WTC11 (cell line): ENCODE results near the gene TJAP1. TPM values are rescaled to one million over a fixed set of nuclear protein-coding genes. Genes with fewer than 3 reads are reported as not detected.
"Not testable (repeated sequence)": the region's sequence is repeated elsewhere in the genome, so short reads cannot be mapped to it uniquely, and the experiment has no call there.

ENCODE experiments used
- ATAC-seq: fragments of 200-7000 bp; cut with Tn5 transposase; 2 replicates; pipeline ENCODE4 v1.10.0; 2021; ENCODE audit warnings: mild to moderate bottlenecking, moderate library complexity
- CTCF ChIA-PET: fragments of 300-600 bp; sonication (Branson Sonifier 250); formaldehyde crosslinking; loops from one replicate; lab custom pipeline; 2021; ENCODE audit warnings: antibody characterized with exemption; lab: Charles Lee
- POLR2A ChIA-PET: fragments of 350-600 bp; sonication (Branson Sonifier 250); formaldehyde crosslinking; loops from one replicate; lab custom pipeline; 2021; ENCODE audit warnings: antibody characterized with exemption; lab: Charles Lee
- DNase-seq: peaks from one replicate; pipeline ENCODE4 v3.0.0; 2021; ENCODE audit warnings: low spot score
- H3K27ac Mint-ChIP-seq: 2 replicates; pipeline ENCODE4 v1.8.0; 2021; ENCODE audit warnings: mixed read lengths
- H3K27me3 Mint-ChIP-seq: 2 replicates; pipeline ENCODE4 v1.8.0; 2021; ENCODE audit warnings: low read depth, mild to moderate bottlenecking, moderate library complexity, mixed read lengths
- H3K36me3 Mint-ChIP-seq: 2 replicates; pipeline ENCODE4 v1.8.0; 2021; ENCODE audit warnings: mixed read lengths
- H3K4me1 Mint-ChIP-seq: 2 replicates; pipeline ENCODE4 v1.8.0; 2022; ENCODE audit warnings: mixed read lengths
- H3K4me3 Mint-ChIP-seq: 2 replicates; pipeline ENCODE4 v1.8.0; 2021; ENCODE audit warnings: mild to moderate bottlenecking, moderate library complexity, mixed read lengths
- H3K9me3 Mint-ChIP-seq: 2 replicates; pipeline ENCODE4 v1.8.0; 2021; ENCODE audit warnings: mixed read lengths
- ATF1 ChIP-seq: sonication (generic); formaldehyde crosslinking; IDR thresholded peaks from 2 replicates; pipeline ENCODE4 v1.8.1; 2023; ENCODE audit warnings: mild to moderate bottlenecking, moderate library complexity, missing genetic modification reagents
- ESRRA ChIP-seq: sonication (generic); formaldehyde crosslinking; IDR thresholded peaks from 2 replicates; pipeline ENCODE4 v1.8.1; 2022; ENCODE audit warnings: mild to moderate bottlenecking, missing genetic modification reagents, borderline replicate concordance
- GTF2I ChIP-seq: fragments of 250-450 bp; sonication (Bioruptor Pico); conservative IDR thresholded peaks from 2 replicates; pipeline ENCODE4 v1.4.0; 2021; ENCODE audit warnings: mild to moderate bottlenecking
- HMGA2 ChIP-seq: fragments of 250-450 bp; sonication (Bioruptor Pico); IDR thresholded peaks from 2 replicates; pipeline ENCODE4 v1.4.0; 2021; ENCODE audit warnings: mild to moderate bottlenecking, moderate library complexity
- HMGXB4 ChIP-seq: sonication (generic); formaldehyde crosslinking; IDR thresholded peaks from 2 replicates; pipeline ENCODE4 v1.8.1; 2023; ENCODE audit warnings: mild to moderate bottlenecking, moderate library complexity, missing genetic modification reagents
- KAT7 ChIP-seq: sonication (generic); formaldehyde crosslinking; IDR thresholded peaks from 2 replicates; pipeline ENCODE4 v1.8.1; 2023; ENCODE audit warnings: missing genetic modification reagents, mild to moderate bottlenecking, borderline replicate concordance
- NFE2L1 ChIP-seq: sonication (generic); formaldehyde crosslinking; IDR thresholded peaks from 2 replicates; pipeline ENCODE4 v1.8.1; 2023; ENCODE audit warnings: missing genetic modification reagents
- NFYB ChIP-seq: sonication (generic); formaldehyde crosslinking; conservative IDR thresholded peaks from 2 replicates; pipeline ENCODE4 v1.8.0; 2022; ENCODE audit warnings: low read depth, missing genetic modification reagents
- NR1H2 ChIP-seq: sonication (generic); formaldehyde crosslinking; IDR thresholded peaks from 2 replicates; pipeline ENCODE4 v1.9.0; 2021; ENCODE audit warnings: mild to moderate bottlenecking, moderate library complexity, missing genetic modification reagents
- NR3C1 ChIP-seq: sonication (generic); formaldehyde crosslinking; conservative IDR thresholded peaks from 2 replicates; pipeline ENCODE4 v1.8.1; 2023; ENCODE audit warnings: low read depth, mild to moderate bottlenecking, missing genetic modification reagents
- OVOL2 ChIP-seq: fragments of 250-450 bp; sonication (Bioruptor Pico); IDR thresholded peaks from 2 replicates; pipeline ENCODE4 v1.9.0; 2021; ENCODE audit warnings: mild to moderate bottlenecking, borderline replicate concordance
- SMAD4 ChIP-seq: sonication (generic); formaldehyde crosslinking; IDR thresholded peaks from 2 replicates; pipeline ENCODE4 v1.8.0; 2022; ENCODE audit warnings: mild to moderate bottlenecking, missing genetic modification reagents
- SP1 ChIP-seq: sonication (generic); formaldehyde crosslinking; conservative IDR thresholded peaks from 2 replicates; pipeline ENCODE4 v1.8.1; 2022; ENCODE audit warnings: missing genetic modification reagents
- USF1 ChIP-seq: sonication (generic); formaldehyde crosslinking; IDR thresholded peaks from 2 replicates; pipeline ENCODE4 v1.8.0; 2022; ENCODE audit warnings: mild to moderate bottlenecking, missing genetic modification reagents
- ZSCAN18 ChIP-seq: fragments of 250-450 bp; sonication (Bioruptor Pico); IDR thresholded peaks from 2 replicates; pipeline ENCODE4 v2.1.2; 2022; ENCODE audit warnings: mild to moderate bottlenecking, moderate library complexity
- total RNA-seq: library from RNA; stranded (reverse); gene quantifications from 3 replicates; pipeline ENCODE4 v1.2.3, GENCODE V29; 2021
- TF ChIP-seq, protein P1 (sequence below): sonication (generic); formaldehyde crosslinking; IDR thresholded peaks from 2 replicates; pipeline ENCODE4 v1.8.0; 2023; ENCODE audit warnings: missing genetic modification reagents, mild to moderate bottlenecking, borderline replicate concordance
- TF ChIP-seq, protein P2 (sequence below): sonication (generic); formaldehyde crosslinking; IDR thresholded peaks from 2 replicates; pipeline ENCODE4 v1.8.1; 2022; ENCODE audit warnings: mild to moderate bottlenecking, moderate library complexity, missing genetic modification reagents
- TF ChIP-seq, protein P3 (sequence below): fragments of 250-450 bp; sonication (Bioruptor Pico); IDR thresholded peaks from 2 replicates; pipeline ENCODE4 v1.9.0; 2021; ENCODE audit warnings: moderate library complexity, mild to moderate bottlenecking, inconsistent platforms, borderline replicate concordance

Gene TJAP1
- total RNA-seq, 1 experiment from 2014 or later, result 40.4 TPM

DNA sequence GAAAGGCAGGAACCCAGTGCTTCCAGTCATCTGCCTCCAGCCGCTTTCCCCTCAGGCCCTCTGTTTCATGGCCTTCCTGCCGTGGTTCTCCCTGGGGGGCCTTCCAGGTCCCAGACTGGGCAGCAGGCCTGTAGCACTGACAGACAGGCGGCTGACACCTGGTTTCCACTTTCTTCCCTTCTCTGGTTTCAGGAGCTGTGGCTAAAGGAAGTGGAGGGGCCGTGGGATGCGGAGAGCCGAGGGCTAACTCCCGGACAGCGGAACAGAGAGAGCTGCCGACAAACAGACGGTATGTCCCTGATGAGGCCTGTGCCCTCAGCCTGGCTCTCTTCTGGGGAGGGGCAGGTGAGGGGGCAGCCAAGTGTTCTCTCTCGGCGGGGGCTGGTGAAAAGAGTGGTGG is 20.3 kb downstream of the TJAP1 start:
- Mint-ChIP-seq H3K4me3 (no peak overlapping the region), H3K27ac (no peak overlapping the region), H3K27me3 (no peaks in the 10 kb centered on the region), H3K36me3 (peaks cover 31% of the 10 kb centered on the region), H3K4me1 (peaks cover 23% of the 10 kb centered on the region), H3K9me3 (no peaks in the 10 kb centered on the region)
- CTCF ChIA-PET, result interaction anchor here (1.1 to 7.2 kb wide), 3 partner anchors 9 to 12 kb away, joined by 4 to 75 read pairs (median 6); partner anchors contain the start of gene LRRC73
- DNase-seq, result no peak
- TF ChIP-seq HMGXB4 (CRISPR knock-in tag) (no peak), NFYB (no peak)
- no peak for ATAC-seq
- POLR2A ChIA-PET, result no interaction called here

DNA sequence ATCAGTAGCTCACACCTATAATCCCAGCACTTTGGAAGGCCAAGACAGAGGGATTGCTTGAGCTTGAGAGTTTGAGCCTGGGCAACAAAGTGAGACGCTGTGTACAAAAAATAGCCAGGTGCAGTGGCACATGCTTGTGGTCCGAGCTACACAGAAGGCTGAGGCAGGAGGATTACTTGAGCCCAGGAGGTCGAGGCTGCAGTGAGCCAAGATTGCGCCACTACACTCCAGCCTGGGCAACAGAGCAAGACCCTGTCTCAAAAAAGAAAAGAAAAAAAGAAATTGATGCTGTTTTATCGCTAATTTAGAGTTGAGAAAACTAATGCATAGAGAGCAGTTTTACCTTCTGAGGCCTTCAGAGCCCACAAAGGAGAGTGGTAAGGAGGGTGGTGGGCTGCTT is 20.9 kb downstream of the TJAP1 start:
- H3K36me3 Mint-ChIP-seq, result peaks cover 35% of the 10 kb centered on the region
- CTCF ChIA-PET, result interaction anchor here (1.0 to 1.1 kb wide), 3 partner anchors 9 to 44 kb away, joined by 3 to 6 read pairs (median 4); partner anchors contain the start of gene LRRC73
- H3K27me3 Mint-ChIP-seq, H3K9me3 Mint-ChIP-seq, ATAC-seq, DNase-seq, H3K27ac Mint-ChIP-seq, H3K4me3 Mint-ChIP-seq, POLR2A ChIA-PET: not testable (repeated sequence)
- peaks cover 17% of the 10 kb centered on the region for H3K4me1 Mint-ChIP-seq

- Mint-ChIP-seq H3K4me1 (peaks cover 14% of the 10 kb centered on the region), H3K4me3 (no peak overlapping the region), H3K27me3 (no peaks in the 10 kb centered on the region), H3K36me3 (peaks cover 41% of the 10 kb centered on the region), H3K27ac (no peak overlapping the region)
- ATAC-seq, result no peak
- CTCF ChIA-PET, result interaction anchor here (0.8 to 1.0 kb wide), 2 partner anchors 43 to 45 kb away, joined by 3 read pairs; no protein-coding TSS in a partner anchor
- no peak for DNase-seq
- POLR2A ChIA-PET, result no interaction called here
- no peak for TF ChIP-seq OVOL2 (CRISPR knock-in tag)
- TF ChIP-seq NFE2L1 (CRISPR knock-in tag), result no peak
- TF ChIP-seq, protein P1, sequence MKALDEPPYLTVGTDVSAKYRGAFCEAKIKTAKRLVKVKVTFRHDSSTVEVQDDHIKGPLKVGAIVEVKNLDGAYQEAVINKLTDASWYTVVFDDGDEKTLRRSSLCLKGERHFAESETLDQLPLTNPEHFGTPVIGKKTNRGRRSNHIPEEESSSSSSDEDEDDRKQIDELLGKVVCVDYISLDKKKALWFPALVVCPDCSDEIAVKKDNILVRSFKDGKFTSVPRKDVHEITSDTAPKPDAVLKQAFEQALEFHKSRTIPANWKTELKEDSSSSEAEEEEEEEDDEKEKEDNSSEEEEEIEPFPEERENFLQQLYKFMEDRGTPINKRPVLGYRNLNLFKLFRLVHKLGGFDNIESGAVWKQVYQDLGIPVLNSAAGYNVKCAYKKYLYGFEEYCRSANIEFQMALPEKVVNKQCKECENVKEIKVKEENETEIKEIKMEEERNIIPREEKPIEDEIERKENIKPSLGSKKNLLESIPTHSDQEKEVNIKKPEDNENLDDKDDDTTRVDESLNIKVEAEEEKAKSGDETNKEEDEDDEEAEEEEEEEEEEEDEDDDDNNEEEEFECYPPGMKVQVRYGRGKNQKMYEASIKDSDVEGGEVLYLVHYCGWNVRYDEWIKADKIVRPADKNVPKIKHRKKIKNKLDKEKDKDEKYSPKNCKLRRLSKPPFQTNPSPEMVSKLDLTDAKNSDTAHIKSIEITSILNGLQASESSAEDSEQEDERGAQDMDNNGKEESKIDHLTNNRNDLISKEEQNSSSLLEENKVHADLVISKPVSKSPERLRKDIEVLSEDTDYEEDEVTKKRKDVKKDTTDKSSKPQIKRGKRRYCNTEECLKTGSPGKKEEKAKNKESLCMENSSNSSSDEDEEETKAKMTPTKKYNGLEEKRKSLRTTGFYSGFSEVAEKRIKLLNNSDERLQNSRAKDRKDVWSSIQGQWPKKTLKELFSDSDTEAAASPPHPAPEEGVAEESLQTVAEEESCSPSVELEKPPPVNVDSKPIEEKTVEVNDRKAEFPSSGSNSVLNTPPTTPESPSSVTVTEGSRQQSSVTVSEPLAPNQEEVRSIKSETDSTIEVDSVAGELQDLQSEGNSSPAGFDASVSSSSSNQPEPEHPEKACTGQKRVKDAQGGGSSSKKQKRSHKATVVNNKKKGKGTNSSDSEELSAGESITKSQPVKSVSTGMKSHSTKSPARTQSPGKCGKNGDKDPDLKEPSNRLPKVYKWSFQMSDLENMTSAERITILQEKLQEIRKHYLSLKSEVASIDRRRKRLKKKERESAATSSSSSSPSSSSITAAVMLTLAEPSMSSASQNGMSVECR, result no peak
- TF ChIP-seq ESRRA (CRISPR knock-in tag), result no peak
- TF ChIP-seq GTF2I (CRISPR knock-in tag), result no peak
- TF ChIP-seq ATF1 (CRISPR knock-in tag), result no peak
- TF ChIP-seq NR1H2 (CRISPR knock-in tag), result no peak
- no peak for TF ChIP-seq HMGA2 (CRISPR knock-in tag)
- TF ChIP-seq, all 79 proteins: peak for 0
- no peaks in the 10 kb centered on the region for H3K9me3 Mint-ChIP-seq
Observed at GRCh38 chr6:43499028-43499815, 21.9 kb downstream of the TJAP1 start.

GRCh38 chr6:43500921-43501320 is 23.6 kb downstream of the TJAP1 start:
- H3K27me3 Mint-ChIP-seq, result no peaks in the 10 kb centered on the region
- POLR2A ChIA-PET, result interaction anchor here (0.6 kb wide), 1 partner anchor 142 kb away, joined by 3 read pairs; no protein-coding TSS in a partner anchor
- H3K27ac Mint-ChIP-seq, result no peak overlapping the region
- no peak for TF ChIP-seq USF1 (CRISPR knock-in tag)
- TF ChIP-seq, protein P2, sequence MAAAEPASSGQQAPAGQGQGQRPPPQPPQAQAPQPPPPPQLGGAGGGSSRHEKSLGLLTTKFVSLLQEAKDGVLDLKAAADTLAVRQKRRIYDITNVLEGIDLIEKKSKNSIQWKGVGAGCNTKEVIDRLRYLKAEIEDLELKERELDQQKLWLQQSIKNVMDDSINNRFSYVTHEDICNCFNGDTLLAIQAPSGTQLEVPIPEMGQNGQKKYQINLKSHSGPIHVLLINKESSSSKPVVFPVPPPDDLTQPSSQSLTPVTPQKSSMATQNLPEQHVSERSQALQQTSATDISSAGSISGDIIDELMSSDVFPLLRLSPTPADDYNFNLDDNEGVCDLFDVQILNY (CRISPR knock-in tag), result no peak
- no peak for TF ChIP-seq NR3C1
- TF ChIP-seq, protein P3, sequence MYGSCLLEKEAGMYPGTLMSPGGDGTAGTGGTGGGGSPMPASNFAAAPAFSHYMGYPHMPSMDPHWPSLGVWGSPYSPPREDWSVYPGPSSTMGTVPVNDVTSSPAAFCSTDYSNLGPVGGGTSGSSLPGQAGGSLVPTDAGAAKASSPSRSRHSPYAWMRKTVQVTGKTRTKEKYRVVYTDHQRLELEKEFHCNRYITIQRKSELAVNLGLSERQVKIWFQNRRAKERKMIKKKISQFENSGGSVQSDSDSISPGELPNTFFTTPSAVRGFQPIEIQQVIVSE (CRISPR knock-in tag), result no peak
- no peak for TF ChIP-seq SP1 (CRISPR knock-in tag)
- no peak for TF ChIP-seq ZSCAN18 (CRISPR knock-in tag)
- no peak for TF ChIP-seq KAT7 (CRISPR knock-in tag)
- no peak for TF ChIP-seq SMAD4 (CRISPR knock-in tag)

More at GRCh38 chr6:43500921-43501320, 23.6 kb downstream of the TJAP1 start:
- peaks cover 4% of the 10 kb centered on the region for H3K4me1 Mint-ChIP-seq
- ATAC-seq, result no peak
- CTCF ChIA-PET, result interaction anchor here (0.6 to 1.0 kb wide), 4 partner anchors 9 to 50 kb away, joined by 3 to 5 read pairs (median 4); partner anchors contain the start of genes LRRC73, POLR1C and YIPF3
- no peaks in the 10 kb centered on the region for H3K9me3 Mint-ChIP-seq
- no peak overlapping the region for H3K4me3 Mint-ChIP-seq
- DNase-seq, result no peak
- peaks cover 46% of the 10 kb centered on the region for H3K36me3 Mint-ChIP-seq
